Endothelial cell of umbilical vein (primary cell): Measurements from ENCODE around the gene IER5. TPM values are rescaled to one million over a fixed set of nuclear protein-coding genes. Genes with fewer than 3 reads are reported as not detected.

Experiments
- BruUV-seq: library from RNA; stranded (reverse); fragments of 400-500 nt; replicated peaks from 2 replicates; lab custom pipeline; 2021; lab: Mats Ljungman, UMichigan
- CTCF ChIA-PET: fragments of 300-600, 350-600 bp; sonication (Branson Sonifier 250); formaldehyde crosslinking; loops from one replicate; lab custom pipeline; 2021; ENCODE audit warnings: antibody characterized with exemption, inconsistent platforms; lab: Charles Lee
- POLR2A ChIA-PET: fragments of 300-600, 350-600 bp; sonication (Branson Sonifier 250); formaldehyde crosslinking; loops from one replicate; lab custom pipeline; 2021; ENCODE audit warnings: antibody characterized with exemption, inconsistent platforms; lab: Charles Lee
- DNase-seq: peaks from one replicate; pipeline ENCODE4 v3.0.0-alpha.2; 2011; ENCODE audit warnings: low read depth, low spot score
- FAIRE-seq: peaks from 2 replicates; lab custom pipeline; 2011; peaks lifted over from hg19 to GRCh38; lab: Jason Lieb, UNC
- H2AFZ ChIP-seq: 2 replicates; pipeline ENCODE4 v1.6.0; 2012; ENCODE audit warnings: low read depth, low read length, control low read depth, inconsistent platforms
- H3K27ac ChIP-seq: 2 replicates; pipeline ENCODE4 v1.5.1; 2011; ENCODE audit warnings: low read depth, mild to moderate bottlenecking, control low read depth, low read length, moderate library complexity; ENCODE audit not compliant: insufficient read depth
- H3K27me3 ChIP-seq, 2 experiments: 2 replicates each; pipeline versions ENCODE4 v1.6.0 to v1.6.1; 2011; ENCODE audit warnings: low read length in 2 of 2, mixed read lengths in 1 of 2; ENCODE audit not compliant: control insufficient read depth in 2 of 2, insufficient read depth in 2 of 2
- H3K36me3 ChIP-seq, 2 experiments: 2 replicates in 1 of 2; 3 replicates in 1 of 2; pipeline ENCODE4 v1.5.1; 2011; ENCODE audit warnings: low read length in 2 of 2, mild to moderate bottlenecking in 1 of 2, moderate library complexity in 1 of 2; ENCODE audit not compliant: control insufficient read depth in 2 of 2, insufficient read depth in 2 of 2; ENCODE audit errors: extremely low read depth in 1 of 2
- H3K4me1 ChIP-seq: 3 replicates; pipeline ENCODE4 v1.5.1; 2011; ENCODE audit warnings: mild to moderate bottlenecking, low read length; ENCODE audit not compliant: control insufficient read depth, insufficient read depth; ENCODE audit errors: extremely low read depth
- H3K4me2 ChIP-seq: 2 replicates; pipeline ENCODE4 v1.6.1; 2011; ENCODE audit warnings: low read length, control low read depth, mixed read lengths; ENCODE audit not compliant: insufficient read depth
- H3K4me3 ChIP-seq, 3 experiments: fragments of 200-600 bp in 1 of 3; sonication (generic), shearing (Covaris generic) in 1 of 3; replicated peaks in 1 of 3; 2 replicates each; pipeline ENCODE4 v1.5.1; 2011 to 2016; ENCODE audit warnings: control low read depth in 3 of 3, low read length in 3 of 3, mild to moderate bottlenecking in 2 of 3, inconsistent platforms in 1 of 3, low read depth in 1 of 3, moderate library complexity in 1 of 3; ENCODE audit not compliant: insufficient read depth in 1 of 3
- H3K79me2 ChIP-seq: 2 replicates; pipeline ENCODE4 v1.6.0; 2012; ENCODE audit warnings: low read length, inconsistent platforms; ENCODE audit not compliant: control insufficient read depth, insufficient read depth
- H3K9ac ChIP-seq: replicated peaks from 2 replicates; pipeline ENCODE3; 2011; ENCODE audit warnings: low read length, control low read depth; ENCODE audit not compliant: insufficient read depth; ENCODE audit errors: extremely low read depth
- H3K9me1 ChIP-seq: replicated peaks from 3 replicates; pipeline ENCODE4 v1.6.0; 2011; ENCODE audit warnings: mild to moderate bottlenecking, low read length; ENCODE audit not compliant: control insufficient read depth, insufficient read depth; ENCODE audit errors: extremely low read depth
- H3K9me3 ChIP-seq: replicated peaks from 2 replicates; pipeline ENCODE4 v1.5.1; 2012; ENCODE audit warnings: low read length, inconsistent platforms; ENCODE audit not compliant: control insufficient read depth, insufficient read depth
- H4K20me1 ChIP-seq: replicated peaks from 2 replicates; pipeline ENCODE3; 2011; ENCODE audit warnings: mild to moderate bottlenecking, low read length; ENCODE audit not compliant: control insufficient read depth, insufficient read depth; ENCODE audit errors: extremely low read depth
- CTCF ChIP-seq, 2 donors: IDR thresholded peaks; 1 replicate in 1 of 2; 2 replicates in 1 of 2; pipeline ENCODE4 v1.5.1; 2011; ENCODE audit warnings: low read length in 2 of 2, mild to moderate bottlenecking in 2 of 2, moderate library complexity in 2 of 2, control low read depth in 1 of 2, inconsistent platforms in 1 of 2, low read depth in 1 of 2; ENCODE audit not compliant: insufficient read depth in 1 of 2; ENCODE audit errors: extremely low read depth in 1 of 2
- EZH2 ChIP-seq: IDR thresholded peaks from 2 replicates; pipeline ENCODE4 v1.6.1; 2012; ENCODE audit warnings: borderline replicate concordance, low read depth, mild to moderate bottlenecking, moderate library complexity, low read length, inconsistent platforms; ENCODE audit not compliant: severe bottlenecking
- FOS ChIP-seq: IDR thresholded peaks from 2 replicates; pipeline ENCODE4 v1.6.1; 2011; ENCODE audit warnings: mild to moderate bottlenecking, low read length, moderate library complexity, borderline replicate concordance; ENCODE audit not compliant: insufficient read depth
- GATA2 ChIP-seq: IDR thresholded peaks from 2 replicates; pipeline ENCODE4 v1.7.0; 2011; ENCODE audit warnings: low read depth, mild to moderate bottlenecking, moderate library complexity, mixed read lengths, low read length; ENCODE audit not compliant: insufficient read length, insufficient read depth
- JUN ChIP-seq: IDR thresholded peaks from 2 replicates; pipeline ENCODE4 v1.6.1; 2011; ENCODE audit warnings: borderline replicate concordance, low read depth; ENCODE audit not compliant: insufficient read length, insufficient read depth
- MAX ChIP-seq: IDR thresholded peaks from 2 replicates; pipeline ENCODE4 v1.6.1; 2011; ENCODE audit not compliant: insufficient read depth, insufficient read length
- MYC ChIP-seq: IDR thresholded peaks from one replicate; pipeline ENCODE4 v1.6.1; 2011; ENCODE audit warnings: mild to moderate bottlenecking, low read depth, low read length
- POLR2A ChIP-seq: IDR thresholded peaks from 2 replicates; pipeline ENCODE4 v1.6.1; 2012; ENCODE audit warnings: low read depth, mild to moderate bottlenecking, control low read depth, low read length
- POLR2AphosphoS5 ChIP-seq: IDR thresholded peaks from 2 replicates; pipeline ENCODE4 v1.6.1; 2012; ENCODE audit warnings: low read depth, mild to moderate bottlenecking, control low read depth, low read length, moderate library complexity; ENCODE audit not compliant: insufficient read depth
- dilution Hi-C: fragments of 300-500 bp; cut with MboI; formaldehyde crosslinking; loops from one replicate; pipeline ENCODE4 v1.15.0; 2019; ENCODE audit warnings: low sequenced_read_pairs; ENCODE audit not compliant: extremely low pct_ligation_motif_present
- intact Hi-C: fragments of 100-400 bp; cut with micrococcal nuclease; formaldehyde crosslinking; loops from one replicate; pipeline ENCODE4 v1.10.0; 2022
- polyA plus RNA-seq, 4 experiments: library from polyadenylated mRNA; depleted of rRNA in 3 of 4; stranded (reverse) in 3 of 4; unstranded in 1 of 4; fragments of >200 nt; gene quantifications; 2 replicates each; pipeline versions ENCODE4 v1.2.1 to v1.2.3, GENCODE V29; 2011 to 2012; ENCODE audit warnings: missing spikeins in 1 of 4
- total RNA-seq: library from RNA; stranded (reverse); gene quantifications from 2 replicates; pipeline ENCODE4 v1.2.3, GENCODE V29; 2021

Gene IER5
- total and polyA plus RNA-seq, 2 donors (not counting 3 experiments of a cell fraction or from before 2014, with no cell fraction given) = 6.6 to 14.4 TPM

- no peak overlapping the region for H3K9ac ChIP-seq
- TF ChIP-seq GATA2 = no peak
- no peak for TF ChIP-seq POLR2AphosphoS5
- TF ChIP-seq CTCF (IDR thresholded peaks at IDR 0.05; ENCODE audit: extremely low read depth in 1 of 2, insufficient read depth in 1 of 2, low read depth in 1 of 2, low read length in 2 of 2) = no peak
- no peak for TF ChIP-seq MYC
- TF ChIP-seq MAX = no peak
- TF ChIP-seq POLR2A = no peak
- TF ChIP-seq JUN = no peak
- no peak for TF ChIP-seq EZH2
- TF ChIP-seq FOS = no peak
- POLR2A ChIA-PET = interaction anchor here (0.7 kb wide), 1 partner anchor 23 kb away, joined by 3 read pairs; no protein-coding TSS in a partner anchor
These were observed 24.6 kb downstream of the IER5 start for GRCh38 chr1:181113059-181113641.

More at GRCh38 chr1:181113059-181113641, 24.6 kb downstream of the IER5 start:
- Histone ChIP-seq H3K4me1 (peaks cover 16% of the 10 kb centered on the region), H3K27me3 (no peaks in the 10 kb centered on the region), H3K4me2 (peak overlapping the region; percentile 16), H3K79me2 (no peaks in the 10 kb centered on the region), H4K20me1 (no peaks in the 10 kb centered on the region), H3K9me3 (no peaks in the 10 kb centered on the region), H3K27ac (no peak overlapping the region), H2AFZ (no peak overlapping the region), H3K9me1 (no peaks in the 10 kb centered on the region), H3K36me3 (no peaks in the 10 kb centered on the region), H3K4me3 (no peak overlapping the region)
- no peak for DNase-seq
- CTCF ChIA-PET = interaction anchor here (1.1 to 2.4 kb wide), 5 partner anchors 23 to 75 kb away, joined by 3 to 7 read pairs (median 5); no protein-coding TSS in a partner anchor
- no peak for FAIRE-seq
- intact Hi-C loops (no loop called here), dilution Hi-C loops (no loop called here)
- no TSS peak for BruUV-seq
